ENCODE results near the gene SLC7A14. TPM values are rescaled to one million over a fixed set of nuclear protein-coding genes. Genes with fewer than 3 reads are reported as not detected.
A peak's percentile ranks its signal among the peaks of the same experiment; 100 is the strongest.

Gene SLC7A14
- total RNA-seq, 2 donors from 2014 or later: not detected

DNA sequence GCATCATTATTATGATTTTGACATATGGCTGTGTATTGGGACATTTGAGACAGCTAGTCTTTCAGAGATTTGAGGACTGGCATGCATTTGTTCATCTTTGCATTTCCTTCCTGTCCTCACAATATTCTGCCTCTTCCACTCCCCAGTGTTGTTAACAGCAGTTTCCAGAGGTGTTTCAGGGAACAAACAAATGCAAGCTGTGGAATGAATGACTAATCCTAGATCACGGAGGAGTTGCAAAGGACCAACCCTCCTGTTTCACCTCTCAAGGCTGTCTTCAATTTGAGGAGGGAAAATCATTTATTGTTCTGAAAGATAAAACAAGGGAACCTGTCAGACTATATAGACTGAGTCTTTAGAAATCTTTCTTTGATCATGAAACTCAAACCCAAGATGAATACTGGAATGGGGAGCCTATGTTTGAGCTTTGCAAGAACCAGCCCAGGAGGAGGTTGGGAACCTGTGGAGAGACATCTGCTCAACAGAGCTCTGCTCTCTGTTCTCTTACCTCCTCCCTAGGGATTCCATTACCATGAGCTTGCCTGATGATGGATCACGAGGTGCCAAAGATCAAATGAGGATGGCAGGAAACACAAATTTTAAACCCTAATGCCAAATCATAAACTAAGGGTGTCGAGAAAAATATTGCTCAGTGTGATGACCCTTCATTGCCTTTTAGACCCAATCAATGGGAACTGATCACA, 68.5 kb downstream of the SLC7A14 start:
- no peak overlapping the region for H3K4me3 Mint-ChIP-seq
- H3K4me1 Mint-ChIP-seq (ENCODE audit: low read depth in 2 of 2): no peaks in the 10 kb centered on the region
- no peaks in the 10 kb centered on the region for H3K9me3 Mint-ChIP-seq
- H3K36me3 Mint-ChIP-seq: no peaks in the 10 kb centered on the region
- ATAC-seq: no peak
- peaks cover 20 to 27% of the 10 kb centered on the region in 2 donors for H3K27me3 Mint-ChIP-seq
- no peak for DNase-seq (ENCODE audit: low spot score)
- no peak overlapping the region for H3K27ac Mint-ChIP-seq

DNA sequence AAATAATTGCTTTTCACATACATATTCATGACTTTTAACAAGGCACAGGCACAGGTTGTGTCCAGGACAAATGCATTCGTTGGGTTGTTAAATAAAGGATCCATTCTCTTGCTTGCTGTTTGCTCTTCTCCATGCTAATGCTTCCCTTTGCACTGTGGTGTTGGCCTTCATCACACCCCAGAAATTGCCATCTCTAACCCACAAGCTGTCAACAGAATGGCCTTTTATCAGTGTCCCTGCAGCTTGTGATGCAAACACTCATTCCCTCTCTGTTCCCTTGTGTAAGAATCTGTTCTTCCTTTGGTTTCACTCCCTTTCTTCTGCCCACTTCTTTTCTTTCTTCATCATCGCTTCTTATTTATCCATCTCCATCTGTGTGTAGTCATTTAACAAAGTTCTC, 72.2 kb downstream of the SLC7A14 start:
- no peak for ATAC-seq
- Mint-ChIP-seq H3K36me3 (no peaks in the 10 kb centered on the region), H3K27me3 (peaks cover 19 to 32% of the 10 kb centered on the region in 2 donors)

DNA sequence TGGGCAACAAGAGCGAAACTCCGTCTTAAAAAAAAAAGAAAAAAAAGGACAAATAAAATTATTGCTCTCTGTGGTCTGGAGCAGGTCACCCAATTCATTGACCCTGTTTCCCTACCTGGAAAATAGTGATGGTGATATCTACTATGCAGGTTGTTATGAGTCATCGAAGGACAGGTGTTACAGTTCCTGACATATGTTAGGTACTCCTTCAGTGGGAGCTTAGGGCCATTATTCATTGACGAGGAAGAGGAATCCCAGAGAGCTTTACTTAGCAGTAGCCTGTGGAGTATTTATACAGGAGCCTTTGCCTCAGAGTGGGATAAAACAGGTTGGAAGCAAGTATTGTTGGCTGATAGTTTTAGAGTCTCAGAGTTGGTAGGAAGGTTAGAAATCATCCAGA, 74.5 kb downstream of the SLC7A14 start:
- H3K4me3 Mint-ChIP-seq: no peak overlapping the region
- no peak for DNase-seq (ENCODE audit: low spot score)
- peaks cover 13 to 32% of the 10 kb centered on the region in 2 donors for H3K27me3 Mint-ChIP-seq
- H3K4me1 Mint-ChIP-seq (ENCODE audit: low read depth in 2 of 2): no peaks in the 10 kb centered on the region
- ATAC-seq: no peak
- H3K9me3 Mint-ChIP-seq: no peaks in the 10 kb centered on the region
- no peak overlapping the region for H3K27ac Mint-ChIP-seq
- no peaks in the 10 kb centered on the region for H3K36me3 Mint-ChIP-seq

More for the DNA sequence above, 72.2 kb downstream of the SLC7A14 start:
- DNase-seq (ENCODE audit: low spot score): no peak
- H3K4me1 Mint-ChIP-seq (ENCODE audit: low read depth in 2 of 2): no peaks in the 10 kb centered on the region
- no peak overlapping the region for H3K4me3 Mint-ChIP-seq
- no peaks in the 10 kb centered on the region for H3K9me3 Mint-ChIP-seq
- no peak overlapping the region for H3K27ac Mint-ChIP-seq

DNA sequence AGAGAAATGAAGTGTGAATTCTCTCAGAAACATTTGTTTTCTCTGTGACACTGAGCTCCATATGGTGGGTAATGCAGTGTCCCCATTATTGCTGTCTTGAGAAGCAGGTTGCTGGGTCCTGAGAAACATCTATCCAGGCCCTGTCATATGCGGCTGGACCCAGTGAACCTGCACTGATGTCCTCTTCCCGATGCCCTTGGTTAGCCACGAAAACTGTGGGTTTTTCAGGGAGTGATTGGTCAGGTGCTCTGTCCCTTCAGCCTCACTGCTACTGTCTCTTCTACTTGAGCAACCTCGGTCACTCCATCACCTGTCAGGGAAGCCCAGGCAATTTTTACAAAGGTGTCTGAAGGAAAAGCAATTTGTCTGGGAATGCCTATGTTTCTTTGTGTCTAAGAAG, 77.0 kb downstream of the SLC7A14 start:
- Mint-ChIP-seq H3K27ac (no peak overlapping the region), H3K9me3 (no peaks in the 10 kb centered on the region), H3K36me3 (no peaks in the 10 kb centered on the region), H3K4me3 (no peak overlapping the region), H3K27me3 (peaks cover 9 to 29% of the 10 kb centered on the region in 2 donors), H3K4me1 (ENCODE audit: low read depth in 2 of 2) (no peaks in the 10 kb centered on the region)
- ATAC-seq (no peak), DNase-seq (ENCODE audit: low spot score) (no peak)

DNA sequence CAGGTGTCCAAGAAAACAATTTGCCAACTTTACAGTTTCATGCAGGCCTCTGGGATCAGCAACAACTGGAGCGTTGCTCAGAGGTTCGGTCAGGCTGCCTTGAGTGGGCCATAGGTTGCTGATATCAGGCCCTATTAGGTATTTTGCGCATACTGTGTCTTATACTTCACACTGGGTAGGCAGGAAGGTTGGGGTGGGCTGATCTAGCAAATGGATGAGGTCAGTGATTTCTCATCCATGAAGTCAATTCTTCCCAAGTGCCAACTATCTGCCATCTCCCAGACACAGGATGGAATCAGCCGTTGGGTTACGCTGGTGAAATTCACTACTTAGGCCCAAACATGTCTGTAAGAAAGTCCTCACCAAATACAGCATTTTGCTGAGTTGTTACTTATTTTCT, 77.6 kb downstream of the SLC7A14 start:
- no peaks in the 10 kb centered on the region for H3K4me1 Mint-ChIP-seq (ENCODE audit: low read depth in 2 of 2)
- H3K4me3 Mint-ChIP-seq: no peak overlapping the region
- ATAC-seq (peak in 1 of 2 donors; percentile 28), DNase-seq (ENCODE audit: low spot score) (no peak)
- H3K36me3 Mint-ChIP-seq: no peaks in the 10 kb centered on the region
- H3K27me3 Mint-ChIP-seq: peaks cover 6 to 25% of the 10 kb centered on the region in 2 donors
- no peak overlapping the region for H3K27ac Mint-ChIP-seq
- H3K9me3 Mint-ChIP-seq: no peaks in the 10 kb centered on the region

DNA sequence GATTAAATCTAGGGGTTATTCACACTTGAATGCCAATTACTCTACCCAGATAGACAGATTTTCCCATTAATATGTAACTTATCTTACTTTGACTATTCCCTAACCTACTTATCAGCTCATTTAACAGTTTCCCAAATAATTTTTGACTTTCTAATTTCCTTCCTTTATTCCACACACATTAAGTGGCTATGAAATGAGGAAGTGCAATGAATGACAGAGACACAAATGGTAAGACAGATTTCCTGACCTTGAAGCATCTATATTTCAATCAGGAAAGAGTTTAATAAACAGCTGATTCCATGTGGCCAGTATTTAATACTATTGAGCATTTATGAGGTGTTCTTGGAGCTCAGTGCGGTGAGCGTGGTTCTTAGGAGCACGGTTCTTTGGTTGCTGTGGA, 78.8 kb downstream of the SLC7A14 start:
- Mint-ChIP-seq H3K9me3 (no peaks in the 10 kb centered on the region), H3K27ac (no peak overlapping the region), H3K4me1 (ENCODE audit: low read depth in 2 of 2) (no peaks in the 10 kb centered on the region), H3K4me3 (no peak overlapping the region), H3K36me3 (no peaks in the 10 kb centered on the region), H3K27me3 (peaks cover 7 to 21% of the 10 kb centered on the region in 2 donors)
- DNase-seq (ENCODE audit: low spot score): no peak
- ATAC-seq: no peak

DNA sequence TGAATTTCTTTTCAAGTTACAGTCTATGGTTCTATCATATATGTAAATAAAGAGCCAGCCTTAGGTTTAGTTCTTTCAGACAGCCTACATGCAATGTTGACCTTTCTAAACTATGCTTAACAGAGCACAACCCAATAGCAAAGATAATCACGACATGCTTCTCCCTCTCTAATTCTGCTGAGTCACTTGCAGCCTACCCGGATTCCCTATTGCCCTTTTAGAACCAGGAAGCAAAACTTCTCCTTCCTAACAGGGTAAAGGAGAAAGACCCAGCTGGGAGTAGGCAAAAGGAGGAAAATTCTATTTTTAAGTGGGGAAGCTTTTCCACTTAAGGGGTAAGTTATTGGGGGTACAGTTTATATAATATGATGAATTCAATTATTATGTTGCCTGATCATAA, 79.3 kb downstream of the SLC7A14 start:
- DNase-seq (ENCODE audit: low spot score): no peak
- H3K9me3 Mint-ChIP-seq: no peaks in the 10 kb centered on the region
- peaks cover 11 to 26% of the 10 kb centered on the region in 2 donors for H3K27me3 Mint-ChIP-seq
- H3K4me3 Mint-ChIP-seq: no peak overlapping the region
- ATAC-seq: no peak
- no peaks in the 10 kb centered on the region for H3K4me1 Mint-ChIP-seq (ENCODE audit: low read depth in 2 of 2)
- H3K27ac Mint-ChIP-seq: no peak overlapping the region
- H3K36me3 Mint-ChIP-seq: no peaks in the 10 kb centered on the region

DNA sequence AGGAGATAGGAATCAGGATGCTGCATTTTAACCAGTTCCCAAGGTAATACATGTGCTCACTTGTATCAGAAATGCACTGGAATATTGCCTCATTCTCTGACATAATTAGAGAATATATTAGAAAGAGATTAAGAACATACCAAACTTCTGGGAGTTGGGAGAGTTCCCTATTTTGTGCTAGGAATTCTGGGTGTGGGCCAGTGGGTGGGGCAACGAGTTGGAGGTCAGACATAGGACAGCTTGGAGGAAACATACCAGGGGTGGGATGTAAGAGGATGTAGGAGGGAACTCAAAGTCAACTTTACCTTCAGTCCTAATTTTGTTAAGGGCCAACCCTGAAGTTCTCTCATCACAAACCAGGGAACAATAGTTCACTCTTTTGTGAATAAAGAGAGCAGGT, 83.6 kb downstream of the SLC7A14 start:
- DNase-seq (ENCODE audit: low spot score) (no peak), ATAC-seq (no peak)
- Mint-ChIP-seq H3K9me3 (no peaks in the 10 kb centered on the region), H3K36me3 (no peaks in the 10 kb centered on the region), H3K27ac (no peak overlapping the region), H3K4me3 (no peak overlapping the region), H3K4me1 (ENCODE audit: low read depth in 2 of 2) (no peaks in the 10 kb centered on the region), H3K27me3 (peaks cover 10 to 24% of the 10 kb centered on the region in 2 donors)

DNA sequence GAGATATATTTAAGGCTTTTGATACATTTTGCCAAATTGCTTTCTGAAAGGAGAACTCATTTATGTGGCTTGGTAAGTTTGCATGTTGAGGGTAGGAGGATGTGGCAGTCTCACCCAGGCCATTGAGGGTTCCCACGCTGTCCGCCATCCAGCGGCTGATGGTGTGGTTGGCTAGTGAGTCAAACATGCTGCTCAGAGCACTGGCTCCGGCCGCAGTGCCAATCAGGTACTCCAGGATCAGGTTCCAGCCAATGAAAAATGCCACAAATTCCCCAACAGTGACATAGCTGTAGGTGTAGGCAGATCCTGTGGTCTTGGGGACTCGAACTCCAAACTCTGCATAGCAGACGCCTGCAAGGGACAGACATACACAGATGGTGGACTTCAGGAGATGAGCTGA, 84.9 kb downstream of the SLC7A14 start:
- Mint-ChIP-seq H3K27me3 (peaks cover 7 to 20% of the 10 kb centered on the region in 2 donors), H3K27ac (no peak overlapping the region), H3K36me3 (no peaks in the 10 kb centered on the region), H3K9me3 (no peaks in the 10 kb centered on the region), H3K4me1 (ENCODE audit: low read depth in 2 of 2) (no peaks in the 10 kb centered on the region), H3K4me3 (no peak overlapping the region)
- DNase-seq (ENCODE audit: low spot score): no peak
- ATAC-seq: no peak

DNA sequence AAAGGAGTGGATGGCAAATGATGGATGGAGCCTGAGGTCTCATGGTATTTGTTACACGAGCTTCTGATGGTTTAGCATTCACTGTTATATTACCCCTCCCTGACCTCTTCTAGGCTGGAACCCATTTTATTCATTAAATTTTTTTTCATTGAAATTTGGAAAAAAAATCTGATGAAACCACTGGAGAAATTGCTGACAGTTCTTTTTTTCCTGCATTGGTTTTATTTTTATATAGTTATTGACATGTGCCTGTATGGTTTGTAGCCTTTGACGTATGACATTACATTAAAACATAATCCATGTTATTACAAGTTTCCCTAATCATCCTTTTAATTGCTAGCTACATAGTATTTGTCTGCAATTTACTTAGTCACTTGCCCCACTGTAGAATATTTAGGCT, 85.4 kb downstream of the SLC7A14 start:
- H3K36me3 Mint-ChIP-seq: no peaks in the 10 kb centered on the region
- no peak overlapping the region for H3K27ac Mint-ChIP-seq
- peaks cover 9 to 20% of the 10 kb centered on the region in 2 donors for H3K27me3 Mint-ChIP-seq
- no peak overlapping the region for H3K4me3 Mint-ChIP-seq
- DNase-seq (ENCODE audit: low spot score): no peak
- ATAC-seq: no peak
- no peaks in the 10 kb centered on the region for H3K9me3 Mint-ChIP-seq
- no peaks in the 10 kb centered on the region for H3K4me1 Mint-ChIP-seq (ENCODE audit: low read depth in 2 of 2)

DNA sequence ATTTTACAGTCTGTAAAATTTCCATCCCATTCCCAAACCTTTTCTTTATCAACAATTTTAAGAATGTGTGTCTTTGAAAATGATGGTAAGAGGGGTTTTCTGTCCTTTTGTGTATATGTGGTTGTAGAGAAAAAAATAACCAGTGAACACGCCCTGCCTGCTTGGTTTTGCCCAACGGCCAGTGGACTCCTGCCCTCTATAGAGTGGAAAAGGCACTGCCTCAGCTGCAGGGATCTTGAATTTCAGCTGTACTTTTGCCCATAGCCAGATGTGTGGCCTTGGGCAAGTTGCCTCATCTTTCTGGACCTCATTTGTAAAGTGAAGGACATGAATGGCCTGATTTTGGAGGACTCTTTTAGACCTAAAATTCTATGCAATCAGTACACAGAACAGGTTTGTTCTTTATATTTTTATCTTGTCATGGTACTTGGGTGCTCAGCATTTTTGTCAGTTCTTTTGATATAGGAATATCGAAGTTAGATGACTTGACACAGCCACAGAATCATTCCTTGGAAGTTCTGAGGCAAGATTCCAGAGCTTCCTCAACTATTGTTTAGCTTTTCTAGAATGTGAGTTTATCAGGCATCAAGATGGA, 86.2 kb downstream of the SLC7A14 start:
- H3K36me3 Mint-ChIP-seq: no peaks in the 10 kb centered on the region
- no peak overlapping the region for H3K4me3 Mint-ChIP-seq
- H3K27me3 Mint-ChIP-seq: peaks cover 9 to 20% of the 10 kb centered on the region in 2 donors
- DNase-seq (ENCODE audit: low spot score) (no peak), ATAC-seq (no peak)
- no peaks in the 10 kb centered on the region for H3K9me3 Mint-ChIP-seq
- no peak overlapping the region for H3K27ac Mint-ChIP-seq
- no peaks in the 10 kb centered on the region for H3K4me1 Mint-ChIP-seq (ENCODE audit: low read depth in 2 of 2)

DNA sequence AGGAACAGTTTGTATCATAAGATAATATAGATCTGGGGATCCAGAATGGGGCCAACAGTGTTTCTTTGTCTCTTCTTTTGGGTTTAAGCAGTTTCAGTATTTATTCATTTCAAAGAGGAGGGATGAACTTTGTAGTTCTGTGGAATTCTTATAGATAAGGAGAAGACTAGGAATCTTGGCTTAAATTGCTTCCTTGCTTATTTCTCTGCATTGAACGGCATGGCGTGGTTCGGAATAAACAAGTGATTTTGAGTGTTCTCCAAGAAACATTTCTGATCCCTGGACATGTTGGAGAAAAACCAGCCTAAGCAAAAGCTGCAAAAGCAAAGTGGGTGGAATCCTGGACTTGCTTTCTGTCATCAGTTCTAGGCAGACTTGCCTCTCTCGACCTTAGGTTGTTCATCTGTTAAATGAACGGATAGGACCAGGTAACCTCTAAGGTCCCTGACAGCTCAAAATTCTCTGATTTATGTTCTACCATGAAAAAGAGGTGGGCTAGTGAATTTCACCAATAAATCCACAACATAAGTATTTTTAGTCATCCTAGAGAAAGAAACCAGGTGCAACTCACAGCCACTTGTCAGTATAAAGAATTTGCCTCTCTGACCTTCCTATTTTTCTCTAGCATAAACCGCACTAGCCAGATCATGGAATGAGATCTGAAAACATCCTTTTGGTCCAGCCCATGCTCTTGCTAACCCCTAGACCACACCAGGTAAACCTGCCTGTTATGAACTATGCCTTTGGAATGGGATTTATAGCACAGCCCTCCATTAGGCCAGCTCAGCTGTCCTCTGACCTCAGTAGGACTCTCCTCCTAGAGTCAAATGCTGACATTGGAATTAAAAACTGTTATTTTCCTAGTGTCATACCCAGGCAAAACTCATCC, 88.4 kb downstream of the SLC7A14 start:
- H3K9me3 Mint-ChIP-seq: no peaks in the 10 kb centered on the region
- no peak for DNase-seq (ENCODE audit: low spot score)
- H3K36me3 Mint-ChIP-seq: no peaks in the 10 kb centered on the region
- no peaks in the 10 kb centered on the region for H3K4me1 Mint-ChIP-seq (ENCODE audit: low read depth in 2 of 2)
- H3K27me3 Mint-ChIP-seq: peaks cover 9 to 14% of the 10 kb centered on the region in 2 donors
- no peak for ATAC-seq
- H3K4me3 Mint-ChIP-seq: no peak overlapping the region
- no peak overlapping the region for H3K27ac Mint-ChIP-seq

DNA sequence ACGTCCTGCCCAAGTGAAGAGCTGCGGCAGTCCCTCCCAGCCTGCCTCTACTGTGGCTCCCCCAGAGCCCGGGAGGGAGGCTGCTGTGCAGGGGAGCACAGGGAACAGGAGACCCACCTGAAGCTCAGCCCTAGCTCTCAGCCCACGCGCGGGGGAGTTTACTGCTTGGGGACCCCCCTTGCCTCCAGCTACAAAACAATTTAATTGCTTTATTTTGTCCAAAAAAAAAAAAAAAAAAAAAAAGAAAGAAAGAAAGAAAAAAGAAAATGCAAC, 89.1 kb downstream of the SLC7A14 start:
- DNase-seq (ENCODE audit: low spot score): no peak
- Mint-ChIP-seq H3K4me1 (ENCODE audit: low read depth in 2 of 2) (no peaks in the 10 kb centered on the region), H3K27me3 (peaks cover 6 to 10% of the 10 kb centered on the region in 2 donors), H3K4me3 (no peak overlapping the region), H3K9me3 (no peaks in the 10 kb centered on the region), H3K36me3 (no peaks in the 10 kb centered on the region), H3K27ac (no peak overlapping the region)
- ATAC-seq: no peak

All from natural killer cell treated with Interleukin-12 subunit alpha and Interleukin-12 subunit beta and Interleukin-15 and Interleukin-18, amount 100 ng/mL, for 72 hours (primary cell).